Measurements from ENCODE around the gene SPTLC1.

DNA sequence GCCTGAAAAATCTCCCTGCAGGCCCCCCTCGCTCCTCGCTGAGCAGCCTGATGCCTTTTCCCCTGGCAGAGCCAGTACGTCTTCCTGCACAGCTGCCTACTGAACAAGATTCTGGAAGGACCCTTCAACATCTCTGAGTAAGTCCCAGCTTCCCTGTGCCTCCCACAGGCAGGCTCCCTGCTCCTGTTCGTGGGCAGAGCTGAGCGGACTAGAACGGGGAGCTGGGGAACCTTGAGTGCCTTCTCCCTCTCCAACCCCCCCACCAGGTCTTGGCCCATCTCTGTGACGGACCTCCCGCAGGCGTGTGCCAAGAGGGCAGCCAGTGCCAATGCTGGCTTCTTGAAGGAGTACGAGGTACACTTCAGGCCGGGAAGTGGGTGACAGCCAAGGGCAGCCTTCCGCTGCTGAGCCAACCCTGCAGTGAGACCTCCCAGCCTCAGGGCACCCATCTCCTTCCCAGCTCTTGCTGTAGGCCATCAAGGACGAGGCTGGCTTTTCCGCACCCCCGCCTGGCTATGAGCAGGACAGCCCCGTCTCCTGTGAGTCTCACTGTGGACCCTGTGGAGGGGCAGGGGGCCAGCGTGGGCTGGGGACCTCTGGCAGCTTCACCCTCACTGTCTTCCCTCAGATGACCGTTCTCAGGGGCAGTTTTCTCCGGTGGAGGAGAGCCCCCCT lies 21.1 kb upstream of the SPTLC1 start:
- TF ChIP-seq POLR2A (IDR thresholded peaks at IDR 0.05; ENCODE audit: low read length): no peak
- TF ChIP-seq GATA1 (IDR thresholded peaks at IDR 0.05; ENCODE audit: low read depth, low read length): no peak

Data from erythroblast (primary cell).